Keratinocyte (primary cell): ENCODE measurements around the gene SLC7A14. TPM values are rescaled to one million over a fixed set of nuclear protein-coding genes. Genes with fewer than 3 reads are reported as not detected.

Experiments used
- DNase-seq: peaks from one replicate; pipeline ENCODE4 v3.0.0-alpha.2; 2011; ENCODE audit warnings: low read depth, missing footprints, low spot score
- FAIRE-seq: peaks from 2 replicates; lab custom pipeline; 2011; peaks lifted over from hg19 to GRCh38; lab: Jason Lieb, UNC
- H2AFZ ChIP-seq: 2 replicates; pipeline ENCODE4 v1.6.0; 2012; ENCODE audit warnings: low read length, control low read depth, inconsistent platforms; ENCODE audit not compliant: control insufficient read depth
- H3K27ac ChIP-seq: 2 replicates; pipeline ENCODE4 v1.5.1; 2011; ENCODE audit warnings: low read length; ENCODE audit not compliant: control insufficient read depth, insufficient read depth
- H3K27me3 ChIP-seq: 3 replicates; pipeline ENCODE4 v1.6.0; 2011; ENCODE audit warnings: low read length; ENCODE audit not compliant: control insufficient read depth, insufficient read depth; ENCODE audit errors: extremely low read depth
- H3K36me3 ChIP-seq, 2 experiments: 2 replicates in 1 of 2; 3 replicates in 1 of 2; pipeline ENCODE4 v1.5.1; 2011; ENCODE audit warnings: low read length in 2 of 2, mild to moderate bottlenecking in 1 of 2; ENCODE audit not compliant: control insufficient read depth in 2 of 2, insufficient read depth in 2 of 2; ENCODE audit errors: extremely low read depth in 1 of 2
- H3K4me1 ChIP-seq: 3 replicates; pipeline ENCODE4 v1.5.1; 2011; ENCODE audit warnings: low read length; ENCODE audit not compliant: control insufficient read depth, insufficient read depth; ENCODE audit errors: extremely low read depth
- H3K4me2 ChIP-seq: 3 replicates; pipeline ENCODE4 v1.6.0; 2011; ENCODE audit warnings: low read depth, low read length; ENCODE audit not compliant: control insufficient read depth, insufficient read depth; ENCODE audit errors: extremely low read depth
- H3K4me3 ChIP-seq, 3 experiments: fragments of 200-600 bp in 1 of 3; sonication (generic) in 1 of 3; 2 replicates in 2 of 3; 3 replicates in 1 of 3; pipeline ENCODE4 v1.5.1; 2011 to 2016; ENCODE audit warnings: low read length in 3 of 3, mild to moderate bottlenecking in 3 of 3, control low read depth in 2 of 3, inconsistent platforms in 1 of 3, low read depth in 1 of 3, mixed read lengths in 1 of 3, mixed run types in 1 of 3, moderate library complexity in 1 of 3; ENCODE audit not compliant: control insufficient read depth in 2 of 3, insufficient read depth in 2 of 3; ENCODE audit errors: extremely low read depth in 1 of 3
- H3K79me2 ChIP-seq: 2 replicates; pipeline ENCODE4 v1.6.0; 2012; ENCODE audit warnings: low read length; ENCODE audit not compliant: control insufficient read depth, insufficient read depth
- H3K9ac ChIP-seq: 3 replicates; pipeline ENCODE4 v1.6.0; 2011; ENCODE audit warnings: low read length; ENCODE audit not compliant: control insufficient read depth, insufficient read depth; ENCODE audit errors: extremely low read depth
- H3K9me1 ChIP-seq: 3 replicates; pipeline ENCODE4 v1.6.0; 2011; ENCODE audit warnings: low read length; ENCODE audit not compliant: control insufficient read depth, insufficient read depth; ENCODE audit errors: extremely low read depth
- H3K9me3 ChIP-seq: 2 replicates; pipeline ENCODE4 v1.5.1; 2012; ENCODE audit warnings: low read depth, low read length; ENCODE audit not compliant: control insufficient read depth
- H4K20me1 ChIP-seq: 3 replicates; pipeline ENCODE4 v1.6.0; 2011; ENCODE audit warnings: low read length; ENCODE audit not compliant: control insufficient read depth, insufficient read depth; ENCODE audit errors: extremely low read depth
- EZH2 ChIP-seq: IDR thresholded peaks from one replicate; pipeline ENCODE4 v1.6.1; 2012; ENCODE audit warnings: inconsistent platforms, mild to moderate bottlenecking, low read length, moderate library complexity
- dilution Hi-C: fragments of 300-500 bp; cut with MboI; formaldehyde crosslinking; loops from one replicate; pipeline ENCODE4 v1.7.0; 2020; ENCODE audit warnings: low sequenced_read_pairs; ENCODE audit not compliant: extremely low pct_ligation_motif_present
- polyA plus RNA-seq, 5 experiments: library from polyadenylated mRNA; depleted of rRNA in 3 of 5; stranded (reverse) in 3 of 5; stranded (forward) in 1 of 5; unstranded in 1 of 5; fragments of >200 nt; gene quantifications; 1 replicate in 1 of 5; 2 replicates in 3 of 5; 3 replicates in 1 of 5; pipeline versions ENCODE4 v1.2.1 to v1.2.3, GENCODE V29; 2011 to 2012; ENCODE audit warnings: missing spikeins in 2 of 5, low read depth in 1 of 5, low replicate concordance in 1 of 5
- TF ChIP-seq, protein P1 (sequence below), 3 experiments: IDR thresholded peaks in 1 of 3; conservative IDR thresholded peaks in 1 of 3; optimal IDR thresholded peaks in 1 of 3; 2 replicates in 2 of 3; 3 replicates in 1 of 3; pipeline versions ENCODE3 to v1.5.1; 2011; ENCODE audit warnings: low read length in 3 of 3, mild to moderate bottlenecking in 3 of 3, moderate library complexity in 2 of 3, control low read depth in 1 of 3, inconsistent platforms in 1 of 3; ENCODE audit not compliant: insufficient read depth in 2 of 3; ENCODE audit errors: extremely low read depth in 1 of 3

SLC7A14 gene
- polyA plus RNA-seq, 1 donor (not counting 4 experiments of a cell fraction or from before 2014, with no cell fraction given), result not detected

DNA sequence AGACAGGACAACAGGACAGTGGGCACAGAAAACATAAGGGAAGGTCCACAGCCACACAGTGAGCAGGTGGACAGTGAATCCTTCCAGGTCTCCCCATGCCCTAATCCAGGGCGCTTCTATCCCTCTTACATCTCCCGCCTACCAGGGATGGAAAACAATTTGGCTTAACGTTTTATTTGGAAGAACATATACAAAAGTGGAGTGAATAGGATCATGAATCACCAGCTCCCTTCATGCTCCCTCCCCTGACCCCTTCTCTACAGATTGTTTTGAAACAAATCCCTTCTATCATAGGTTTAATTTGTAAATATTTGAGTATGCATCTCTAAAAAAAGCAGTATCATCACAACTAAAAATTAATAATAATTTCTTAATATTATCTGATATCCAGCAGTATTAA lies 114.7 kb downstream of the SLC7A14 start:
- FAIRE-seq (no peak), DNase-seq (no peak)
- no peak overlapping the region for H3K9ac ChIP-seq
- no peaks in the 10 kb centered on the region for H3K27me3 ChIP-seq
- no peak overlapping the region for H2AFZ ChIP-seq
- no peaks in the 10 kb centered on the region for H3K9me1 ChIP-seq
- no peaks in the 10 kb centered on the region for H3K9me3 ChIP-seq
- H3K36me3 ChIP-seq, result no peaks in the 10 kb centered on the region
- no peak overlapping the region for H3K27ac ChIP-seq
- no peaks in the 10 kb centered on the region for H4K20me1 ChIP-seq
- no peaks in the 10 kb centered on the region for H3K79me2 ChIP-seq
- TF ChIP-seq, protein P1, sequence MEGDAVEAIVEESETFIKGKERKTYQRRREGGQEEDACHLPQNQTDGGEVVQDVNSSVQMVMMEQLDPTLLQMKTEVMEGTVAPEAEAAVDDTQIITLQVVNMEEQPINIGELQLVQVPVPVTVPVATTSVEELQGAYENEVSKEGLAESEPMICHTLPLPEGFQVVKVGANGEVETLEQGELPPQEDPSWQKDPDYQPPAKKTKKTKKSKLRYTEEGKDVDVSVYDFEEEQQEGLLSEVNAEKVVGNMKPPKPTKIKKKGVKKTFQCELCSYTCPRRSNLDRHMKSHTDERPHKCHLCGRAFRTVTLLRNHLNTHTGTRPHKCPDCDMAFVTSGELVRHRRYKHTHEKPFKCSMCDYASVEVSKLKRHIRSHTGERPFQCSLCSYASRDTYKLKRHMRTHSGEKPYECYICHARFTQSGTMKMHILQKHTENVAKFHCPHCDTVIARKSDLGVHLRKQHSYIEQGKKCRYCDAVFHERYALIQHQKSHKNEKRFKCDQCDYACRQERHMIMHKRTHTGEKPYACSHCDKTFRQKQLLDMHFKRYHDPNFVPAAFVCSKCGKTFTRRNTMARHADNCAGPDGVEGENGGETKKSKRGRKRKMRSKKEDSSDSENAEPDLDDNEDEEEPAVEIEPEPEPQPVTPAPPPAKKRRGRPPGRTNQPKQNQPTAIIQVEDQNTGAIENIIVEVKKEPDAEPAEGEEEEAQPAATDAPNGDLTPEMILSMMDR (optimal IDR thresholded peaks at IDR 0.05 in 1 of 3, IDR thresholded peaks at IDR 0.05 in 1 of 3, conservative IDR thresholded peaks at IDR 0.05 in 1 of 3; ENCODE audit: extremely low read depth in 1 of 3, insufficient read depth in 2 of 3, low read length in 3 of 3), result no peak
- TF ChIP-seq EZH2, result no peak
- H3K4me2 ChIP-seq, result no peak overlapping the region
- H3K4me1 ChIP-seq, result no peaks in the 10 kb centered on the region
- no peak overlapping the region for H3K4me3 ChIP-seq
- dilution Hi-C loops, result no loop called here

- FAIRE-seq, result no peak
- no peak for DNase-seq
- Histone ChIP-seq H3K27ac (no peak overlapping the region), H2AFZ (no peak overlapping the region), H4K20me1 (no peaks in the 10 kb centered on the region), H3K27me3 (no peaks in the 10 kb centered on the region), H3K4me3 (no peak overlapping the region), H3K9ac (no peak overlapping the region), H3K4me2 (no peak overlapping the region), H3K36me3 (no peaks in the 10 kb centered on the region), H3K79me2 (no peaks in the 10 kb centered on the region), H3K9me3 (no peaks in the 10 kb centered on the region), H3K4me1 (no peaks in the 10 kb centered on the region), H3K9me1 (no peaks in the 10 kb centered on the region)
- TF ChIP-seq, protein P1 (optimal IDR thresholded peaks at IDR 0.05 in 1 of 3, IDR thresholded peaks at IDR 0.05 in 1 of 3, conservative IDR thresholded peaks at IDR 0.05 in 1 of 3; ENCODE audit: extremely low read depth in 1 of 3, insufficient read depth in 2 of 3, low read length in 3 of 3), result no peak
- no peak for TF ChIP-seq EZH2
- dilution Hi-C loops, result no loop called here
These were observed 115.5 kb downstream of the SLC7A14 start for GRCh38 chr3:170470063-170471016.
